Measurements from ENCODE around the gene RABL3.

DNA sequence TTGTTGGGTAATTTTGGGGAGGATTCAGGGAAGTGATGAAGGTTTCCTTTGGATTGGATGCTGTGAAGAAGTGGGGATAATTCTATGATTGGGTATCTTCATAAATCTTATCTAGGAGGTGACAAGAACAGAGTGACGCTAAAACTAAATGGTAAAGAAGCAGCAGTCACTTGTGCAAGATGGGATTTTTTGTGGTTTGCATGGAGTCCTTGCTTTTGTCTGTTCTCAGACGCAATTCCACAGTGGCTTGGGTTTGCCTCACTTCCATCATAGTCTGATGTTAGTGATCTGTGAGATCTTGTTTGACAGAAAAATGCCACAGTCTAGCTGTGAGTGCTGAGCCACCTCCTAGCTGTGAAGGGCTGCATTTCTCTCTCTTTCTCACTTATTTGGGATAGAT is 27.1 kb upstream of the RABL3 start:
- TF ChIP-seq POLR2A (IDR thresholded peaks at IDR 0.05) (no peak), POLR2AphosphoS5 (IDR thresholded peaks at IDR 0.05) (no peak)
- TF ChIP-seq, protein P1, sequence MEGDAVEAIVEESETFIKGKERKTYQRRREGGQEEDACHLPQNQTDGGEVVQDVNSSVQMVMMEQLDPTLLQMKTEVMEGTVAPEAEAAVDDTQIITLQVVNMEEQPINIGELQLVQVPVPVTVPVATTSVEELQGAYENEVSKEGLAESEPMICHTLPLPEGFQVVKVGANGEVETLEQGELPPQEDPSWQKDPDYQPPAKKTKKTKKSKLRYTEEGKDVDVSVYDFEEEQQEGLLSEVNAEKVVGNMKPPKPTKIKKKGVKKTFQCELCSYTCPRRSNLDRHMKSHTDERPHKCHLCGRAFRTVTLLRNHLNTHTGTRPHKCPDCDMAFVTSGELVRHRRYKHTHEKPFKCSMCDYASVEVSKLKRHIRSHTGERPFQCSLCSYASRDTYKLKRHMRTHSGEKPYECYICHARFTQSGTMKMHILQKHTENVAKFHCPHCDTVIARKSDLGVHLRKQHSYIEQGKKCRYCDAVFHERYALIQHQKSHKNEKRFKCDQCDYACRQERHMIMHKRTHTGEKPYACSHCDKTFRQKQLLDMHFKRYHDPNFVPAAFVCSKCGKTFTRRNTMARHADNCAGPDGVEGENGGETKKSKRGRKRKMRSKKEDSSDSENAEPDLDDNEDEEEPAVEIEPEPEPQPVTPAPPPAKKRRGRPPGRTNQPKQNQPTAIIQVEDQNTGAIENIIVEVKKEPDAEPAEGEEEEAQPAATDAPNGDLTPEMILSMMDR (IDR thresholded peaks at IDR 0.05 in 8 of 11, conservative IDR thresholded peaks at IDR 0.05 in 3 of 11): no peak
